Fibroblast of villous mesenchyme (primary cell): ENCODE results near the gene BCLAF3. TPM values are rescaled to one million over a fixed set of nuclear protein-coding genes. Genes with fewer than 3 reads are reported as not detected.

Source experiments
- DNase-seq: peaks from one replicate; pipeline ENCODE4 v3.0.0-alpha.2; 2010; ENCODE audit warnings: low read depth
- H3K4me3 ChIP-seq: 2 replicates; pipeline ENCODE4 v1.5.1; 2011; ENCODE audit warnings: low read depth, mild to moderate bottlenecking, low read length
- CTCF ChIP-seq: IDR thresholded peaks from 2 replicates; pipeline ENCODE4 v1.5.1; 2012; ENCODE audit warnings: low read depth, mild to moderate bottlenecking, low read length; ENCODE audit not compliant: insufficient read depth
- small RNA-seq: library from RNA; depleted of rRNA; stranded (forward); fragments of <200 nt; gene quantifications from one replicate; pipeline ENCODE3, GENCODE V24; 2012
- total RNA-seq: library from RNA; depleted of rRNA; stranded (reverse); fragments of >200 nt; gene quantifications from 2 replicates; pipeline ENCODE4 v1.2.3, GENCODE V29; 2012

Gene BCLAF3
- total RNA-seq, 1 donor = 6.5 TPM

- TF ChIP-seq CTCF = no peak
- no peak for DNase-seq
- H3K4me3 ChIP-seq = no peak overlapping the region
These were observed 41.5 kb downstream of the BCLAF3 start for GRCh38 chrX:19949340-19949739.

GRCh38 chrX:19947612-19948011 lies 43.2 kb downstream of the BCLAF3 start:
- DNase-seq = no peak
- H3K4me3 ChIP-seq = no peak overlapping the region
- TF ChIP-seq CTCF = no peak

Small RNA genes lying within 50 kb of the gene (small RNA-seq; reads per million reads assigned to genes)
- gene MIR23C (162 reads per million, percentile 97 among the genes with 10 or more reads in this experiment), gene RF00019 (not detected)

Other genes starting within 250 kb of the BCLAF3 start
- gene SH3KBP1, start 103.5 kb downstream of the BCLAF3 start, total RNA-seq = 18.6 and 21.3 TPM in 2 replicates
- under 0.01 TPM in 1 of 2 replicates, not detected in the other for gene MAP7D2, start 125.8 kb upstream of the BCLAF3 start, total RNA-seq
- gene EIF1AX, start 150.8 kb upstream of the BCLAF3 start, total RNA-seq = 34.8 and 48.8 TPM in 2 replicates